ENCODE measurements around the gene PIF1.
"Not testable (repeated sequence)": the region's sequence is repeated elsewhere in the genome, so short reads cannot be mapped to it uniquely, and the experiment has no call there.

PIF1 gene

GRCh38 chr15:64808785-64809453 lies 16.5 kb downstream of the PIF1 start:
- DNase-seq = no peak

DNA sequence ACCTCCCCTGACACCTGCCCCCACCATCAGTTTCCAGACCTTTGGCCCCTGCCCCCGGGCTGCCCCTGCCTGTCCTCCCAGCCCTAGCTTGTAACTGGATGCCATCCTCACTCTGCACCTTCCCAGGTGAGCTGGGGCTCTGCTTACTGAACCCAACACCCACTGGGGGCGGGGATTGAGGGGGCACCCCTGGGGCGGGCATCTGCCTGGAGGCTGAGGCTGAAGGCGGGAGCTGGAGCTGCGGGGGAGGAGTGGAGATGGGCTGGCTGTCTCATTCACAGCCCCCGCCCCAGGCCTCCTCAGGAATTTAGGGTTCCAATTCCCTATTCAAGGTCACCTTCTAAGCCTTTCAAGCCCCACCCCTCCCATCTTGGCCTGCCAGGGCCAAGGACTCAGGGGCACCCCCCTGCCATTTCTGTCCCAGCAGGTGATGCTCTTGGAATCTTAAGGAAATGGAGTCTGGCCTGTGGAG lies 17.7 kb downstream of the PIF1 start:
- DNase-seq = no peak

- DNase-seq = no peak
These were observed 18.2 kb downstream of the PIF1 start for GRCh38 chr15:64807051-64807749.

DNA sequence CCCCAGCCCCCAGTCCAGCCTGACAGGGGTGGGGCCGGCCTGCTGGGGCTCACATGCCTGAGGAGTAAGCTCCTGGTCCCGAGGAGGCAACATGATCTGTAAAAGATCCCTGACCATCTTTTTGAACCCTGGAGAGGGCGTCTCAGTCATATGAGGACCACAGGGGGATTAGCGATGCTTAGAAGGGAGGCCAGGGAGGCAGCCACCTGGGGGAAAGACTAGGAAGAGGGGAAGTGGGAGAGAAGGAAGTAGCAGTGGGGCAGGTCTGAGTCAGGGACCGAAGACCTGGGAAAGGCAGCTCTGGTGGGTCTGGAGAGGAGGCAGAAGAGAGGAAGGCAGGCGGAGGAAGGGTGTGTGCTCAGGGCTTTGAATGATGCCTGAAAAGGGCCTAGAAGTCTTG lies 18.9 kb downstream of the PIF1 start:
- DNase-seq = no peak

DNA sequence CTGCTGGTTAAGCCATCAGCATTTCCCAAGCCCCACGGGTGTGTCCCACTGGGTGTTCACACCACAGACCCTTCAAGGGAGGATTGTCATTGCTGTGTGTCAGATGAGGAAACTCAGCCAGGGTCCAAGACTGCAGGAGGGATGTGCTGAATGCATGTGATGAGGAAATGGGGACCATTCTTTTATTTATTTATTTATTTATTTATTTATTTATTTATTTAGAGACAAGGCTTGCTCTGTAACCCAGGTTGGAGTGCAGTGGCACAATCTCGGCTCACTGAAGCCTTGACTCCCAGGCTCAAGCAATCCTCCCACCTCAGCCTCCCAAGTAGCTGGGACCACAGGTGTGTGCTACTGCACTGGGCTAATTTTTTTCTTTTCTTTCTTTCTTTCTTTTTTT lies 20.8 kb downstream of the PIF1 start:
- no peak for DNase-seq

GRCh38 chr15:64803526-64803925 lies 21.9 kb downstream of the PIF1 start:
- no peak for DNase-seq

GRCh38 chr15:64800476-64800875 lies 25.0 kb downstream of the PIF1 start:
- DNase-seq = no peak

GRCh38 chr15:64798905-64799304 lies 26.5 kb downstream of the PIF1 start:
- not testable (repeated sequence) for DNase-seq

- DNase-seq = not testable (repeated sequence)
These were observed 29.5 kb downstream of the PIF1 start for GRCh38 chr15:64795921-64796320.

- not testable (repeated sequence) for DNase-seq
These were observed 30.1 kb downstream of the PIF1 start for GRCh38 chr15:64795299-64795698.

DNA sequence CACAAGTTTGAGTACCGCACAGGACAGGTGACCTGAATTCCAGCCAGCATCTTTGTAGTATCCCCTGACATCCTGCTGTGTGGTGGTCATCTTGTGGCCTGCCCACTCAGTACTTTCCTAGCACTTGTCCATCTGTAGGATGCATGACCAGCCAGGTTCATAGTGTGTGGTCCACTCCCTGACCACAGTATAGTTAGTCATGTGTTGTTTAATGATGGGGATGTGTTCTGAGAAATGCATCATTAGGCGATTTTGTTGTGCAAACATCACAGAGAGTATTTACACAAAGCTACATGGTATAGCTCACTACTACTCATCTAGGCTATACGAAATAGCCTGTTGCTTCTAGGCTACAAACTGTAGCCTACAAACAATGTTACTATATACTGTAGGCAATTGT lies 33.2 kb downstream of the PIF1 start:
- no peak for DNase-seq

DNA sequence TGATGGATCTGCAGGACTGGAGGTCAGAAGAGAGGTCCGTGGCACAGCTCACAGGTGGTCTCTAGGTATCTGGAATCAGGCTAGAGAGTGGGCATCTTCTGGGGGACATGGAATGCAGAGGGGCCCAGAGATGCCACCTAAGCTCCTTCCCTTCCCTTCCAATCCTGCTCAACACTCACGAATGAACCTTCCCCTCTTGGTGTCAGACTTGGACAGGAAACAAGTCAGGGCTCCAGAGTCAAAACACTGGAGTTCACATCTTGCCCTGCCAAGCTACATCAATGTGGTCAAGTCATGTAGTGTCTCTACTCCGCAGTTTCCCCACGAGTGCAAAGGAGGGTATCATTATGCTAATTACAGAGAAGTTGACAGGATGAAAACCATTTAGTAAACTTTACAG lies 34.0 kb downstream of the PIF1 start:
- no peak for DNase-seq

DNA sequence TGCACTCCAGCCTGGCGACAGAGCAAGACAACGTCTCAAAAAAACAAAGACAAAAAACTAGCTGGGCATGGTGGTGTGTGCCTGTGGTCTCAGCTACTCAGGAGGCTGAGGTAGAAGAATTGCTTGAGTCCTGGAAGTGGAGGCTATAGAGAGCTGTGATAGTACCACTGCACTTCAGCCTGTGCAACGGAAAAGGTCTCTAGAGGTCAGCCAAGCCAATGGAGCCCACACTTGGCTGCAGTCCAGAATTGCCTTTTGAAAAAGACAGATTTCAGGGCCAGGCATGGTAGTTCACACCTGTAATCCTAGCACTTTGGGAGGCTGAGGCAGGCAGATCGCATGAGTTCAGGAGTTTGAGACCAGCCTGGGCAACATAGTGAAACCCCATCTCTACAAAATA lies 41.7 kb downstream of the PIF1 start:
- no peak for DNase-seq

DNA sequence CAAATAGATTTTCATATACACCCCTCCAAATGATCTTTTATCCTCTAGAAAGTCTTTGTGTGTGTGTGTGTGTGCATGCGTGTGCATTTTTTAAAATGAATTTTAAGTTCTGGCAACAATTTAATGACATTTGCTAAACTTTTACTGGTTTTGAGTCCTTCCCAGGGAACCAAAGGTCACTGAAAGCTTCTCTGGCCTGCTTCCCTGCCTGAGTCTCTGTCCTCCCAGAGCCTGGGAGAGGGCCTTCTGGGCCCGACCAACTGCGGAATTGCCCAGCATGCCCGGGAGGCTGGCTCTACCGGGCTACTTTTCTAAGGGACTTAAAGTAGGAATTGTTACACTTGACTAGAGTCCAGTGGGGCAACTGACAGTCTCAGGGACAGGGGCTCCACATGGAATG lies 42.7 kb downstream of the PIF1 start:
- no peak for DNase-seq

GRCh38 chr15:64781299-64781698 lies 44.1 kb downstream of the PIF1 start:
- DNase-seq = no peak

DNA sequence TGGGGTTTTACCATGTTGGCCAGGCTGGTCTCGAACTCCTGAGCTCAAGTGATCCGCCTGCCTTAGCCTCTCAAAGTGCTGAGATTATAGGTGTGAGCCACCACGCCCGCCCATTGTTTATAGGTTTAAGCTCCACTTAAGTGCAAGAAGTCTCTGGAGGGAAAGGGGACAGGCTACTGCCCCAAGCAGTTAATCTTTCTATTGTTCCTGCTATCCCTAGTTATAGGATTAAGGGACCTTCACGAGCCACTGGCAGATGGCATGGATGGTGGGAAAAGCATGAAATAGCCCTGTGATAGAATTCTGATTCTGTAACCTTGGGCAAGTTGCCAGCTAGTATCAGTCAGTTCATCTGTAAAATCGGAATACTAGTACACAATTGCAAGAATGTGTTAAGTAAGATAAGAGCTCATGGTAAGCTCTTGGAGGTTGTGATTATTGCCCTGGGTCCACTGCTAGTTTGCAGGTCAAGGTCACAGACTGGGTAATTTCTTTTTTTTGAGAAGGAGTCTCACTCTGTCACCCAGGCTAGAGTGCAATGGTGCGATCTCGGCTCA lies 44.8 kb downstream of the PIF1 start:
- DNase-seq = no peak

GRCh38 chr15:64779630-64780029 lies 45.8 kb downstream of the PIF1 start:
- no peak for DNase-seq

- no peak for DNase-seq
These were observed 46.4 kb downstream of the PIF1 start for GRCh38 chr15:64779024-64779423.

- DNase-seq = no peak
These were observed 49.1 kb downstream of the PIF1 start for GRCh38 chr15:64776402-64776786.

DNA sequence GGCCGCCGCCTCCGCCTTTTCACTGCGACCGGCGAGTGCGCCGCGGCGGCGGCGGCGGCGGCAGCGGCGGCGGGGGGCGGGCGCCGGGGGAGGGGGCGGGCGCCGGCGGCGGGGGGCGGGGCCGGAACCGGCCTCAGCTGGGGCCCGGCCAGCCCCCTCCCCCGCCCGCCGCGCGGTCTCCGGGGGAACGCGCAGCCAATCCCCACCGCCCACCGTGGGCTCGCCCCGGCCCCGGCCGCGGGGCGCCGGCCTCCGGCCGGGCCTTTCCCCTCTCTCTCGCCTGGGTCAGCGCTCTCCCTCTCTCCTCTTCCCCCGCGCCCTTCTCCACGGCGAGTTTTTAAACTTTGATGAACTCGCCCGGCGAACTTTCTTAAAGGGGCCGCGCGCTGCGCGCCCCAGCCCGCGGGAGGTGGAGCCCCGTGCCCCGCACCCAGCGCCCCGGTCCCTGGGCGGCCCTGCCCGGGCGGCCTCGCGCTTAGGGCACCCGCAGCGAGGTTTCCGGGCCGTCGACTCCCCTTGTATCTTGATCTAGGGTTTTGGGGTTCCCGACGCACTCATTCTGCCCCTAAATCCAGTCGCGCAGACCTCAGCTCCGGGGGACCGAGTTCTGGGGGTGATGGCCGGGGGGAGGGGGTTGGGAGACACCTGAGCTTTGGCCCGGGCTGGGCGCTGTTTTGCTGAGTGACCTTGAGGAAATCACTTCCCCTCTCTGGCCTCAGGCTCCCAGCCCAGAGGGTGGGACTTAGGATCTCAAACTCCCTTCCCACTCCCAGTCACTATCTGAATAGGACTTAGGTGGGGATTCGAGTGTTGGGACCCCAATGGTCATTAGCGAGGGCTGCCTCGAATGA lies 49.7 kb downstream of the PIF1 start, which contains the start of gene RBPMS2:
RBPMS2 (minus strand) TSS at position 39 of the 851 bp plus-strand sequence. CDS start 270 bp downstream, outside the sequence.
- DNase-seq = no peak

GRCh38 chr15:64774629-64775493 lies 50.6 kb downstream of the PIF1 start:
- DNase-seq = no peak

- no peak for DNase-seq
These were observed 51.3 kb downstream of the PIF1 start for GRCh38 chr15:64774037-64774628.
